Endothelial cell of umbilical vein (primary cell): ENCODE results near the gene PGAP6.

Experiments used
- EZH2 ChIP-seq: IDR thresholded peaks from 2 replicates; pipeline ENCODE4 v1.6.1; 2012; ENCODE audit warnings: borderline replicate concordance, low read depth, mild to moderate bottlenecking, moderate library complexity, low read length, inconsistent platforms; ENCODE audit not compliant: severe bottlenecking
- FOS ChIP-seq: IDR thresholded peaks from 2 replicates; pipeline ENCODE4 v1.6.1; 2011; ENCODE audit warnings: mild to moderate bottlenecking, low read length, moderate library complexity, borderline replicate concordance; ENCODE audit not compliant: insufficient read depth
- POLR2A ChIP-seq: IDR thresholded peaks from 2 replicates; pipeline ENCODE4 v1.6.1; 2012; ENCODE audit warnings: low read depth, mild to moderate bottlenecking, control low read depth, low read length
- TF ChIP-seq, protein P1 (sequence below), 2 donors: IDR thresholded peaks; 1 replicate in 1 of 2; 2 replicates in 1 of 2; pipeline ENCODE4 v1.5.1; 2011; ENCODE audit warnings: low read length in 2 of 2, mild to moderate bottlenecking in 2 of 2, moderate library complexity in 2 of 2, control low read depth in 1 of 2, inconsistent platforms in 1 of 2, low read depth in 1 of 2; ENCODE audit not compliant: insufficient read depth in 1 of 2; ENCODE audit errors: extremely low read depth in 1 of 2
- TF ChIP-seq, protein P2 (sequence below): IDR thresholded peaks from 2 replicates; pipeline ENCODE4 v1.6.1; 2011; ENCODE audit not compliant: insufficient read depth, insufficient read length

DNA sequence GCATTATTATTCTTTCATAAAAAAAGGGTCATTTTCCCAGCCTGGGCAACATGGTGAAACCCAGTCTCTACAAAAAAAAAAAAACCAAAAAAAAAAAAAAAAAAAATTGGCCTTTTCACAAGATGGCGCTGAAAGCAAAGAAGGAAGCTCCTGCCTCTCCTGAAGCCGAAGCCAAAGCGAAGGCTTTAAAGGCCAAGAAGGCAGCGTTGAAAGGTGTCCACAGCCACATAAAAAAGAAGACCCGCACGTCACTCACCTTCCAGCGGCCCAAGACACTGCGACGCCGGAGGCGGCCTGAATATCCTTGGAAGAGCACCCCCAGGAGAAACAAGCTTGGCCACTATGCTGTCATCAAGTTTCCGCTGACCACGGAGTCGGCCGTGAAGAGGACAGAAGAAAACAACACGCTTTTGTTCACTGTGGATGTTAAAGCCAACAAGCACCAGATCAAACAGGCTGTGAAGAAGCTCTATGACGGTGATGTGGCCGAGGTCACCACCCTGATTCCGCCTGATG lies 4.9 kb upstream of the PGAP6 start:
- TF ChIP-seq, protein P1, sequence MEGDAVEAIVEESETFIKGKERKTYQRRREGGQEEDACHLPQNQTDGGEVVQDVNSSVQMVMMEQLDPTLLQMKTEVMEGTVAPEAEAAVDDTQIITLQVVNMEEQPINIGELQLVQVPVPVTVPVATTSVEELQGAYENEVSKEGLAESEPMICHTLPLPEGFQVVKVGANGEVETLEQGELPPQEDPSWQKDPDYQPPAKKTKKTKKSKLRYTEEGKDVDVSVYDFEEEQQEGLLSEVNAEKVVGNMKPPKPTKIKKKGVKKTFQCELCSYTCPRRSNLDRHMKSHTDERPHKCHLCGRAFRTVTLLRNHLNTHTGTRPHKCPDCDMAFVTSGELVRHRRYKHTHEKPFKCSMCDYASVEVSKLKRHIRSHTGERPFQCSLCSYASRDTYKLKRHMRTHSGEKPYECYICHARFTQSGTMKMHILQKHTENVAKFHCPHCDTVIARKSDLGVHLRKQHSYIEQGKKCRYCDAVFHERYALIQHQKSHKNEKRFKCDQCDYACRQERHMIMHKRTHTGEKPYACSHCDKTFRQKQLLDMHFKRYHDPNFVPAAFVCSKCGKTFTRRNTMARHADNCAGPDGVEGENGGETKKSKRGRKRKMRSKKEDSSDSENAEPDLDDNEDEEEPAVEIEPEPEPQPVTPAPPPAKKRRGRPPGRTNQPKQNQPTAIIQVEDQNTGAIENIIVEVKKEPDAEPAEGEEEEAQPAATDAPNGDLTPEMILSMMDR (IDR thresholded peaks at IDR 0.05; ENCODE audit: extremely low read depth in 1 of 2, insufficient read depth in 1 of 2, low read depth in 1 of 2, low read length in 2 of 2) = no peak
- no peak for TF ChIP-seq FOS
- no peak for TF ChIP-seq EZH2
- TF ChIP-seq, protein P2, sequence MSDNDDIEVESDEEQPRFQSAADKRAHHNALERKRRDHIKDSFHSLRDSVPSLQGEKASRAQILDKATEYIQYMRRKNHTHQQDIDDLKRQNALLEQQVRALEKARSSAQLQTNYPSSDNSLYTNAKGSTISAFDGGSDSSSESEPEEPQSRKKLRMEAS = no peak
- TF ChIP-seq POLR2A = no peak
